Measurements from ENCODE around the gene NCKAP5L. TPM values are rescaled to one million over a fixed set of nuclear protein-coding genes. Genes with fewer than 3 reads are reported as not detected.

The NCKAP5L gene
- total and polyA plus RNA-seq, 9 donors = 2.5 to 27.3 (median 21.1) TPM

GRCh38 chr12:49792181-49792970 is 35.8 kb downstream of the NCKAP5L start:
- no peaks in the 10 kb centered on the region for H3K36me3 ChIP-seq
- H3K4me3 ChIP-seq = no peak overlapping the region
- no peak for TF ChIP-seq CTCF (IDR thresholded peaks at IDR 0.05)
- no peak for TF ChIP-seq POLR2A (IDR thresholded peaks at IDR 0.05)
- no peak for TF ChIP-seq EP300 (IDR thresholded peaks at IDR 0.05)

GRCh38 chr12:49791700-49792099 is 36.5 kb downstream of the NCKAP5L start:
- 85 to 86% (median 85%) methylated on average over 23 of the region's 23 CpGs for WGBS, 3 donors
- peak in 1 of 5 donors; percentile 30 for DNase-seq
- TF ChIP-seq POLR2A (IDR thresholded peaks at IDR 0.05) (no peak), CTCF (IDR thresholded peaks at IDR 0.05) (no peak), EP300 (IDR thresholded peaks at IDR 0.05) (no peak)
- no peaks in the 10 kb centered on the region for H3K27me3 ChIP-seq
- H3K4me3 ChIP-seq = no peak overlapping the region
- no peaks in the 10 kb centered on the region for H3K36me3 ChIP-seq
- intact Hi-C loops (cut with DNase I) = no loop called here
- no peaks in the 10 kb centered on the region for H3K9me3 ChIP-seq
- no peak overlapping the region for H3K27ac ChIP-seq
- no peaks in the 10 kb centered on the region for H3K4me1 ChIP-seq (ENCODE audit: insufficient read depth)

More at GRCh38 chr12:49792181-49792970, 35.8 kb downstream of the NCKAP5L start:
- no peaks in the 10 kb centered on the region for H3K9me3 ChIP-seq
- intact Hi-C loops (cut with DNase I) = no loop called here
- H3K27me3 ChIP-seq = no peaks in the 10 kb centered on the region
- H3K4me1 ChIP-seq (ENCODE audit: insufficient read depth) = no peaks in the 10 kb centered on the region
- 88 to 90% (median 90%) methylated on average over 19 to 20 of the region's 20 CpGs for WGBS, 3 donors
- DNase-seq = peak in 1 of 5 donors; percentile 31
- no peak overlapping the region for H3K27ac ChIP-seq

- Histone ChIP-seq H3K4me1 (ENCODE audit: insufficient read depth) (no peaks in the 10 kb centered on the region), H3K27me3 (no peaks in the 10 kb centered on the region), H3K4me3 (no peak overlapping the region), H3K9me3 (no peaks in the 10 kb centered on the region), H3K36me3 (no peaks in the 10 kb centered on the region), H3K27ac (no peak overlapping the region)
- DNase-seq = peak in 1 of 5 donors; percentile 24
- WGBS, 3 donors = 72 to 76% (median 74%) methylated on average over 22 of the region's 22 CpGs
- TF ChIP-seq POLR2A (IDR thresholded peaks at IDR 0.05) (no peak), CTCF (IDR thresholded peaks at IDR 0.05) (no peak), EP300 (IDR thresholded peaks at IDR 0.05) (no peak)
- intact Hi-C loops (cut with DNase I) = no loop called here
These were observed 37.3 kb downstream of the NCKAP5L start for GRCh38 chr12:49790741-49791555.

- Histone ChIP-seq H3K27ac (no peak overlapping the region), H3K4me3 (no peak overlapping the region), H3K27me3 (no peaks in the 10 kb centered on the region), H3K9me3 (no peaks in the 10 kb centered on the region), H3K4me1 (ENCODE audit: insufficient read depth) (no peaks in the 10 kb centered on the region), H3K36me3 (no peaks in the 10 kb centered on the region)
- intact Hi-C loops (cut with DNase I) = no loop called here
- TF ChIP-seq POLR2A (IDR thresholded peaks at IDR 0.05) = no peak
- peak in 1 of 5 donors; percentile 18 for DNase-seq
- WGBS, 3 donors = 72 to 88% (median 82%) methylated on average over 3 of the region's 3 CpGs
These were observed 38.2 kb downstream of the NCKAP5L start for GRCh38 chr12:49789992-49790391.

Measured in ovary (tissue), 9 donors.